HK-2 (cell line): ENCODE data around the gene KCNQ1.

Experiments
- DNase-seq: peaks from one replicate; pipeline ENCODE4 v3.0.0-alpha.2; 2018; ENCODE audit not compliant: unreplicated experiment

The KCNQ1 gene

GRCh38 chr11:2441171-2441570 is 3.6 kb upstream of the KCNQ1 start:
- no peak for DNase-seq

DNA sequence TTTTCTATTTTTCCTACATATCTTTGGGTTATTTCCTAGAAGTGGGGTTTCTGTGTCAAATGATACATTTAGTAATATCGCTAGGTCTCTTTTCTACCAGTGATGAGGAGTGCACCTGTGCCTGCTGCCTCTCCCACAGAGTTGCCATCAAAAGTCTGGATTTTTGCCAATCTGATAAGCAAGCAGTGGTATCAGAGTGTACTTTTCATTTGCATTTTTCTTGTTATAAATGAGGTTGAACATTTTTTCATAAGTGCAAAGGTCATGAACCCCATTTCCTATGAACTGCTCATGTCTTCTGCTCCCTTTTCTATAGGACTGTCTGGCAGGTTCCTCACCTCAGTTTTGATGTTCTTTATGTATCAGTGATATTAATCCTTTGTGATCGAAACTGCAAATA is 2.2 kb upstream of the KCNQ1 start:
- DNase-seq: no peak

- DNase-seq: no peak
These were observed 1.4 kb upstream of the KCNQ1 start for GRCh38 chr11:2443406-2443805.

- no peak for DNase-seq
These were observed 657 bp upstream of the KCNQ1 start, which contains the start of gene TRPM5 for GRCh38 chr11:2443881-2444820. TSS of gene TRPM5 (minus strand) at chr11:2444514. CDS start at chr11:2423036, 21,478 bp downstream.

DNA sequence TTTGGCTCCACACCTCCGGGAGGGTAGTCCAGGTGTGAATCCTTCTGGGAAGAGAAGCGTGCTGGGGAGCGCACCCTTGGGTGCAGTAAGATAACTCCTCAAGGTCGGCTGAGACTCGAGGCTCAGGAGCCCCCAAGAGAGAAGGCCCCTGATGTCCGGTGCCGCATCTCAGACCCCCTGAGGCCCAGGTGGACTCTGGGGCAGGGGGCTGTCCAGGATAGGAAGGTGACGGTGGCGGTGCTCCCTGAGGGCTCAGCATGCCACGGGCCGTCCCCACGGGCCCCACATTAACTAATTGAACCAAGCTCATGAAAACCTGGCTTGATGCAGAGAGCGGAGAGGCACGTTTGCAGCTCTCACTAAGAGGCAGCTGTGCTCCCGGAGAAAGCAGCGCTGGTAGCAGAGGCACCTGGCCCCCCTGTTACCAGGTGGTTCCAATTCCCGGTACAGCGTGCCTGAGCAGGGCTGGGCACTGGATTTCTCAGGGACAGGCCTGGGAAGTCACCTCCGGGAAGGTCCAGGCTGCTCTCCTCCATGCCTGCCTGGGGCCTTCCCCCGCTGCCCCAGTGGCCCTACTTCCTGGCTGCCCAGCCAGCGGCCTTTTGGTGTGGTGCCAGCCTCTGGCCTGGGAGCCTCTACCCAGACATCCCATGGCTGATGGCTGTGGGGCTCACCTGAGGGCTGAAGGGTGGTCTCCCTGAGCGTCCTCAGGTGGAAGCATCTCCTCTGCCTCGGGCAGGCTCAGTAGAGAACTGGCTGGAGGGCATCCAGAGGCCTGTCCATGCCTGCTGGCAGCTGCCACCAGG is 1.1 kb downstream of the KCNQ1 start:
- no peak for DNase-seq

DNA sequence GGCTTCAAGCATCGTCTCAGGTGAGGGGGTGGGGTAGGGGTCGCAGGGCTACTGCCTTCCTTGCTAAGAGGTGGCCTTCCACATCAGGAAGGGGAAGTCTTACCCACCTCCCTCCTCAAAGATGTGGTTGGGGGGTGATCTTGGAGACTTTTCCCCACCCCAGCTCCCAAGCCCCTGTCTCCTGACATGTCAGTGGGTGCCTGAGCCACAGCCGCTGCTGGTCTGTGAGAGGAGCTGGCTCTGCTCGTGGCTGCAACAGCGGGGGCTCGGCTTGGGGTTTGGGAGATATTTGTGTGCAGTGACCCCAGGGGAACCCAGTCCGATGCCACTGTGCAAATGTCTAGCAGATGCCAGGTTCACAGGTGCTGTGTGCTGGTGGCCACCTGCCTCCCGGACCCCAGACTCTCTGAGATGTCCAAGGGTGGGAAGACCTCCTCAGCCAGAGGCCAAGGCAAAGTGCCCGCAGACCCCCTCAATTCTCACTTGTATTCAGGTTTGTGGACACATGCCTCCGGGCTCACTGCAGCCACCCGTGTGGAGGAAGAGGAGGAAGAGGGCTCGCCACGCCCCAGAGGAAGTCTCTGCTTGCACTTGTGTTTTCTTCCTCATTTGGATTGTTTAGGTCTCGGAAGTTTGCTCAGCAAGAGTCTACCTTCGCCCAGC is 1.9 kb downstream of the KCNQ1 start:
- DNase-seq: no peak

GRCh38 chr11:2447253-2447950 is 2.6 kb downstream of the KCNQ1 start:
- DNase-seq: no peak

DNA sequence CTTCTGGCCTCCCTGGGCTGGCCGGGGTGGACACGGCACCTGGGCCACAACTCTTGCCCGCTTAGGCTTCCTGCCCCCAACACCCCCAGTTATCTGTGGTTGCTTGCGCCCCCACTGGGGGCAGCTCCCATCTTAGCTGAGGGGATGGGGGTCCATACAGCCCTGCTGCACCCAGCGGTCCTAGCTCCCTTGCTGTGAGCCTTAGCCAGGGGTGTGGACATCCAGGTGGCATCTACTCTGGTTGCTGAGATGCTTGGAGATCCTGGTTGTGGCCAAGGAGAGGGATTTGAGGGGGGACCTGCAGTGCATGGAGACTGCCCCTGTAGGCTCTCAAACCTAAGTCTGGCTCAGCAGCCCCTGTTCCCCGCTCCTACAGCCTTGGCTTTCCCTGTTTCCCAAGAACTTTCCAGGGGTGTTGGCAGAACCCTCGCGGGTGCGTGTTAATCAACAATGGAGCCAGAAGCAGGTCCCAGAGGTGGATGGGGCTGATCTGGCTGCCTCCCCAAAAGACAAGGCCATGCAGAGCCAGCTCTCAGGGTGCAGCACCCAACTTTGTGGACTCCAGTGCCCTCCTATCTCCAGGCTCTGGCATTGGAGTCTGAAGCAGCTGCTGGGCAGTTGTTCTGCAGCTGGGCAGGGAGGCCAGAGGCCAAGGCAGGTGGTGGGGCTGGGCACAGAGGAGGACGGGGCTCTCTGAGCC is 3.3 kb downstream of the KCNQ1 start:
- no peak for DNase-seq

GRCh38 chr11:2448661-2449547 is 4.1 kb downstream of the KCNQ1 start:
- no peak for DNase-seq

- DNase-seq: no peak
These were observed 4.9 kb downstream of the KCNQ1 start for GRCh38 chr11:2449548-2450320.

GRCh38 chr11:2450321-2451041 is 5.7 kb downstream of the KCNQ1 start:
- DNase-seq: no peak

DNA sequence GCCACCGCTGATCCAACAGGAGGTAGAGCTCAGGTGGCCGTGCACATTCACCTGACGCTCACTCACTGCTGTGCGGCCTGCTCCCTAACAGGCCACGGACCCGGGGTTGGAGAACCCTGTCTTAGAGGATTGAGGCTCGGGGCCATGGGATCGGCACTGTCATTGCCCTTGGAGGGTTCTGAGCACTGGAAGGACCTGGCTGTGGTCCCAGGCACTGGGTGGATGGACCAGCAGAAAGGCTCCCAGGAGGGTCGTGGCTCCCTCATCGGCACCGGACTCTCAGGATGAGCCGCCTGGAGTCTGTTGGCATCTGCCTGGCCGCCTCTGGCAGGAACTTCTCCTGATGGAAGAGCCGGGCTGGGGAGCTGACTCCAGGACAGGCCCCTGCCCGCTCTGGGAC is 6.5 kb downstream of the KCNQ1 start:
- no peak for DNase-seq

DNA sequence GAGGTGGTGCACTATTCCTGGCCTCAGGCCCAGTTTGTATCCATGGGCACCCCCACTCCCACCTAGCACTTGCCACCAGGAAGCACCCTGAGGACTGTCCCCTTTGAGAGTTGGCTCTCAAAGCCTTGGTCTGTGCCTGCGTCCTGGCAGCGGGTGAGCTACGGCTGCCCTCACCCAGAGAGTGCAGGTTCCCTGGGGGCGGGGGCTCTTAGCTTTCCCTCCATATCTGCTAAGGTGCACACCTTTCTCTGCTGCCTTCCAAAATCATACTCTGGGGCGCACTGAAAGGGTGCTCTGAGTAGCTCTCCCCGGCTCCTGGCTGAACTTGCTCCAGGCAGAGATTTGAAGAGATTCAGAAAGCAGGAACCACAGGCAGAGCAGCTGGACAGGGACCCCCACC is 7.1 kb downstream of the KCNQ1 start:
- DNase-seq: no peak

GRCh38 chr11:2452321-2453012 is 7.7 kb downstream of the KCNQ1 start:
- no peak for DNase-seq

- DNase-seq: no peak
These were observed 8.6 kb downstream of the KCNQ1 start for GRCh38 chr11:2453436-2453835.

- no peak for DNase-seq
These were observed 13.5 kb downstream of the KCNQ1 start for GRCh38 chr11:2458321-2458720.

- DNase-seq: no peak
These were observed 14.4 kb downstream of the KCNQ1 start for GRCh38 chr11:2459016-2459725.
